LoVo (cell line): ENCODE measurements around the gene KPNB1.
"Not testable (repeated sequence)": the region's sequence is repeated elsewhere in the genome, so short reads cannot be mapped to it uniquely, and the experiment has no call there.

Experiments used
- DNase-seq: peaks from one replicate; pipeline ENCODE4 v3.0.0-alpha.2; 2016; ENCODE audit warnings: low spot score

The KPNB1 gene

DNA sequence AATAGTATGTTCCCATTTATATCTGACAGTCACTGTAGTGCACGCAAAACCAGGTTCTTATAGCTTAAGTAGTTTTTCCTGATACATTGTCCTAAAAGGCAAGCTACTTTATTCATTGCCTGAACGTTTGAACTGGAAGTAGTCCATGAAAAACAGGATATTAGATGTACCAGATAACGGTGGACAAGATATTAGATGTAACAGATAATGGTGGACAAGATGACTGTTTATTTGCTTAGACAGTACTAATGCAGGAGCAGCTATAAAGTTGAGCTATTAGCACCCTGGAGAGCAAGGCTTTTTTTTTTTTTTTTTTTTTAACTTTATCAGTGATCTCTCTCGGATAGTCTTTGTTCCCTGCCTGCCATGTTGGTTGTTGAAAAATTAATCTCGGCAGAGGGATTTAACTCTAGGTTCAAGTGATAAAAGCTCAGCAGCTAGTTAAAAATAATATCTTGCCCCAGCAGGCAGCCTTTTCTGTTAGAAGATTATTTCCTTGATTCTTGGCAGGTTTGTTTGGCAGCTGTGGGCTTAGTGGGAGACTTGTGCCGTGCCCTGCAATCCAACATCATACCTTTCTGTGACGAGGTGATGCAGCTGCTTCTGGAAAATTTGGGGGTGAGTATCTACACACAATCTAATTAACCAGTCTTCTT lies 26.9 kb downstream of the KPNB1 start:
- DNase-seq: no peak

DNA sequence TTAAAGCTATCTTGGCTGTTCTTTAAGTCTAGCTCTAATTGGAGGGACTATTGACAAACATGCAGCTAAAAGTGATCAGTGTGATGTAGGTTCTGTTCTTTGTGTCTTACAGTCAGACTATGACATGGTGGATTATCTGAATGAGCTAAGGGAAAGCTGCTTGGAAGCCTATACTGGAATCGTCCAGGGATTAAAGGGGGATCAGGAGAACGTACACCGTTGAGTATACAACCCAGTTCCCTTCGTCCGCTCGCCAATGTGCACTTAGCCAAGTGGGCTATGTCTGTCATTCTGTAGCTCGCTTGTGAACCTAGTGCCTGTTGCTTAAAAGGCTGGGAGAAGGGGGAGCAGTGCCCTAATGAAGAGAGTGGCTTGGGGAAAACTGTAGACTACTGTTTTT lies 28.5 kb downstream of the KPNB1 start:
- no peak for DNase-seq

DNA sequence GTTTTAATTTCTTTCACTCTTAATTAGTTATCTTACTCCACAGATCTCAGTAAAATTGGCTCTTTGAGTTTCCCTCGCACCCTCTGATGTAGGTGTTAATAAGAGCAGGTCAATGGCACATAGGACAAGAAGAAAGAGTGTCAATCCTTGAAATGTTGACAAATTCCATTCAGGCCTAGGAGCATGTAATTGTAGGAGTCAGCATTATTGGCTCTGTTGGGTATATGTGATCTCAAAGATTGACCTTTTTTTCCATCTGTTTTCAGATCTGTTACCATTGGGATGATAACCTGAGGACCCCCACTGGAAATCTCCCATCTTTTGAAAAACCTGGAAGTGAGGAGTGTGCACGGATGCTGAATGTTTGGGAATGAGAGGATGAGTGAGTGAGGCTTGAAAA lies 32.4 kb downstream of the KPNB1 start:
- DNase-seq: no peak

DNA sequence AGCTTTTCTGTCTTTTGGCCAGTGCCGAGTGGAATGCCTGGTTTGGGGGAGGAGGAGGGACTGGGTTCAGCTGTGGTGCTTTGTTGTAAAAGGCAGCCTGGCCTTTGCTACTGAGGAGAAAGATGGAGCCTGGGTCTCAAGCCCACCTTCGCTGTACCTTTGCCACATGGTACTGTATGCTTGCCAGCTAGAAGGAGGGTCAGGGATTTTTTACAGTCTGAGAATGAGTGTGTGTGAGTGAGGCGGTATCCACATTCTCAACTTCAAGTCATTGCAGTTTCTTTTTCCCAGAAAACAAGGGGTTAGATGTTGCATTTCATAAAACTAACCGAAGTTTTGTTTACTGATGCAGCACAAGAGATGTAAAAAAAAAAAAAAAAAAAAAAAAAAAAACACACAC lies 33.0 kb downstream of the KPNB1 start:
- DNase-seq: not testable (repeated sequence)

DNA sequence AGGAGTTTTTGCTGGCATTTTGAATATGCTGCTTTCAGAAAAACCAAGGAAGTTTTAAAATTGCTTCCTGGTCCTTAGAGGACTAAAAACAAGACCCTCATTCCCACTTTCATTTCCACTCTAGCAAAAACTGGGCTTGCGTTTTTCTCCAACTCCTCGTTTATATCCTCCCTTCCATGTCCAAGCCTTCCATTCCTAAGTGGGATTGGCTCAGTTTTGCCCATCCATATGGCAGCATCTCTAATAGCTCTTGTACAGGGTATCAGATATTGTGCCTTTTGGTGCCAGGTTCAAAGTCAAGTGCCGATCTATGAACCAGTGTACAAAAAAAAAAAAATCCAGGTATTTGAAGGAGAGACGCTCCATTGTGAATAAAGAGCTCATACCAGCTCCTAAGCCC lies 34.3 kb downstream of the KPNB1 start:
- DNase-seq: no peak

DNA sequence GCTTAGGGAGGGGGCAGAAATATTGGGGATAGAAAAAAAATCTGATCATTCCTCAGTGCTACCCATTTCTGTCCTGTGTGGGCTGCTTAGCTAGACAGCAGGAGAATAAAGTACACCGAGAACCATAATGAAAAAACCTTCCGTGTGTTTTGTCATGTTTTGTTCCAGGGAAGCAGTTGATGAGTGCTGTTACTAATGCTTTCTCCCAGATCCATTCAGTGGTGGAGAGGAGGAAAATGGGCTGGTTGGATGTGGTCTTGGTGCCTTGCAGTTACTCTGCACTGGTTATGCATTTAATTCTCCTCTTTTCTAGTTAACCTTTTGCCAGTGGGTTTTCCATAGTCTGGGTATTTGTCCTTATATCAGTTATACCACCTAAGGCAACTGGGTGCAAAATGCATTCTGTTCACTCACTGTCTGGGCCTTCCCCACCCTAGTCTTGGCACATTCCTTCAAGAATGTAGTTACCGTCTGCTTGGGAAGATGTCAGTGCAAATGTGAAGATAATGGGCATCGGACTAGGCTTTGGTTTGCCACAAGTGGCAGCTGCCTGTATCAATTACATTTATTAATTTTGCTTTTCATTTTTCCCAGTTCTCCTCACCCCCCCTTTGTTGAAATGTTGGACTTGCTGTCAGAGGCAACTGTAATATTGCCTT lies 34.9 kb downstream of the KPNB1 start:
- no peak for DNase-seq

DNA sequence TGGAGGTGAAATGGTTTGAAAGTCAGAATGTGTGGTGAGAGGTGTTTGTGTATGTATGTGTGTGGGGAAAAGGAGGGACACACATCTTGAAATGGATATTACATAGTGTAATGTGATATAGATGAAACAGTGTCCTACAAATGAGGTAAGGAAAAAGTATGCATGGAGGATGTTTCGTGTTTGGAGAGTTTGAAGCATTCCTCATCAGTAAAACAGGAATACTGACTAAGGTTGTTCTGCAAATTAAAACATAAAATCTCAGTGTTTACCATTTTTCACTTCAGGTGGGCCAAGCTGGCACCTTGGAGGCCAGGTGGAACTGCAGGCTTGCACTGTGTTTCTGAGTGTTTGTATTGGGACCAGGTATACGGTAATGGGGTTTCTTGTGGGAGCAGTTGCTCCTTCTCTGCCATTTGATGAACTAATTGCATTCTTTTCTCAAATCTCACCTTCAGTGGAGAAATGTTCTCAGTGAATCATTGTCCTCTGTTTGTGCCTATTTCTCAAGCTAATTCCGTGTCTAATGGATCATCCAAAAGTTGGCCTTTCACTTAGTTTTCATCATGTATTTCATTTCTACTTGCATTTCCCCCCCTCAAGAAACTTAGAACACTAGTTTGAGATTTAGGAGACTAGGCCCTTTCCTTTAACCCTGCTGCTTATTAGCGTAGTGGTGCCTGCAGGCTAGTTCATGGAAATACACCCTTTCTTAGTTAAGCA lies 36.0 kb downstream of the KPNB1 start:
- DNase-seq: no peak

DNA sequence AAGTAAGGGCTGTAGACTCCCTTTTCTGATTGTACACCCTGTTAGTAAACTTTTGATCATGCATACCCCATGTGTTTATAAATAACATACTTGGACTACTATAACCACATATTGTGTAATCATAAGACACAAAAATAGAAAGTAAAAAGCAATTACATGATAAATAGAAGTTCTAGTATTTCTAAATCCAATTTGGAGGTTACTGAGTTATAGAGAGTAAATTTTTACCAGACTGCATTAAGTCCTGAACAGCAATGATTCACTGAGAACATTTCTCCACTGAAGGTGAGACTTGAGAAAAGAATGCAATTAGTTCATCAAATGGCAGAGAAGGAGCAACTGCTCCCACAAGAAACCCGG lies 36.5 kb downstream of the KPNB1 start:
- no peak for DNase-seq

DNA sequence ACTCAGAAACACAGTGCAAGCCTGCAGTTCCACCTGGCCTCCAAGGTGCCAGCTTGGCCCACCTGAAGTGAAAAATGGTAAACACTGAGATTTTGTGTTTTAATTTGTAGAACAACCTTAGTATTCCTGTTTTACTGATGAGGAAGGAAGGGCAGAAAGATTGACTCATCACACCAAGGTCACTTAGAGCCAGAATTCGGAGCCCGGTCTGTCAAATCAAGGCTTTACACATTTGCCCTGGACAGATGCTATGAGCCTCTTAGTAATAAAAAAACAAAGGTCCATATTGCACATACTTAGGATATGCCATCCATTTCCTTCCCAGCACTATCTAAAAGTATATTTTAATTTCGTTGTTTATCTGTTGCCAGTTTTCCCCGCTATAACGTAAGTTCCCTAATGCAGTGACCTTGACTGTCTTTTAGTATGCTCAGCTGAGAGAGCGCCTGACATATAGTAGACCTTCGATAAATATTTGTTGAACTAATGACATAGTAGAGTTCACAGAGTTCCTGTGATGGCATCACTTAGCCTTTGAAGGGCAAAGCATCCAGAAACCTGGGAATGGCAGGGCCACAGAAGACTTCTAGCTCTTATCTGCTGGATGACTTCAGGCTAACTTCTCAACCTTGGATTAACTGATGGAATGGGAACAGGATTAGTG lies 37.1 kb downstream of the KPNB1 start:
- DNase-seq: no peak

DNA sequence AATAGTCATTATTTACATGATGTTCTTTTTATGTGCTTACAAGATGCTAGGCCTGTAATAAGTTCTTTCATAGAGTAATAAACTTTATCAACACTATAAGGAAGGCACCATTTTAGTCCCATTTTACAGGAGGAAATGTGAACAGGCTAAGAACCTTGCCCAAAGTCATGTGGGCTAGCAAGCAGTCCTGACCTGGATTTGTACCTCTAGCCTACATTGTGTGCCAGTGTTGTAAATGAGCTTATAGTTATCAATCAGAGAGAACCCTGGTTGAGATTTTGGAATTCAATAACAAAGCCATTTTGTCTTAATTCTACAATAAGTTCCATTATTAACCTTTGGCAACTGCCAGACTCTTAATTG lies 37.6 kb downstream of the KPNB1 start:
- no peak for DNase-seq

DNA sequence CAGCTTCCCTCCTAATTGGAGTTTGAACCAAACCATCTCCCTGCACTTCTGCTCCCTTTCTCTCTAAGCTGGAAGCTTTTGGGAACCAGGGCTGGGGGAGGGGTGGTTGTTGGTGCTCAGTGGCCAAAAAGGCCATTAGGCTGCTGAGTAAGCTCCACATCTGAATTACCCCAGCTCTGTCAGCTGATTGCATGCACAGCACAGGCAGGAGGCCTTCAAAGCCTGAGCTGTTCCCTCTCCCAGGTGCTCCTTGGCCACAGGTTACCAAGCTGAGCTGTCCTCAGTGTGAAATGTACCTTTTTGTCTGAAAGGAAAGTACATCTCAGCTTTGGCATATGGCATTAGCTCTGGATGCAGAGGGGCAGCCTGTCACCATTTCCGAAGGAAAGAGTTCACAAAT lies 38.0 kb downstream of the KPNB1 start:
- DNase-seq: no peak

DNA sequence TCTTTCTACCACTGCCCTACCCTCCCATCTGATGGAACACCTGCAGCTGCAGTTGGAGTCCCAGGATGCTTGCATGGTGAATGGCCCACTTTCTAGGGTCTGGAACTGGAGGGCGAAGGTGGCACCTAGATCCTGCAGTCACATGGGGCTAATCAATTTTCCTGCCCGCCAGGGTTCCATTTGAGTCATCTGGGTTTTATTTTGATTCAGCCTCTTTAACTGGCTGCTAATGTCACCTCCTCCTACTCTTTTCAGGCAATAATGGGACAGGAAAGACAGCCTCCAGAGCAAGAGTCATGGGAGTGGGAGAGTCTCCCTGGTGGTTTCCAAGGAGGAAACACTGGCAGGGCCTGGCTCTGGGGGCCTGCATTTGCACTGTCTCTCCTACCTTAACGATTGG lies 40.4 kb downstream of the KPNB1 start:
- no peak for DNase-seq

DNA sequence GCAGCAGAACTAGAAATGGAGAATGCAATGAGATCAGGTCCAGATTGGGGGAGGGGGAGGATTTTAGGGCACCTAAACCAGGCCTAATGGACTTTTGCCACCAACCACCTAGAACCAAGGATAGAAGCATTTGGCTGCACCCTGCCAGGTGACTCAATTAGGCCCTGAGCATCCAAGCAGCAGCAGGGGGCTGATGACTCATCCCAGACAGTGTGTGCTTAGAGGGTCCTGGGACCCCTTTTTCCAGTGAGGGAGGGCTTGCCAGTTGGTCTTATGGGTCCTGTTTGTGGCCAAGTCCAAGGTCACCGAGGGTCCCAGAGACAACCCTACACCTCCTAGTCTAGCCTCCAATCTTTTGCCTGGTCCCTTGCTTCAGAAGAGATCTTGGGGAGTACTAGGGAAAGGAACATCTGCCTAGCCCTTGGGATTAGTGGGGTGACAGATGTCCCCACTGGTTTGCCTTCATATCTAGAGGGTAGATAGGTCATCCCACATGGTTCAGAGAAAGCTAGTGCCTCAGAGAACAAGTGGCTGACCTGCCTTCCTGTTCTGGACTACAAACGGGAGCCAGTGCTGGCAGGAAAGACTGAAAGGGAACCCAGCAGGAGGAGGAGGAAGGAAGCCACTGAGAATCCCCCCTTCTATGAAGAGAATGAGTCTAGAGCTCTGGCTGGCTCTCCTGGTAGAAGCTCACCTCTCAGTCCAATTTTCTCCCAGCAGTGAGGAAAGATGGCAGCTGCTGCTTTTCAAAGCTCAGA lies 42.6 kb downstream of the KPNB1 start:
- DNase-seq: no peak

DNA sequence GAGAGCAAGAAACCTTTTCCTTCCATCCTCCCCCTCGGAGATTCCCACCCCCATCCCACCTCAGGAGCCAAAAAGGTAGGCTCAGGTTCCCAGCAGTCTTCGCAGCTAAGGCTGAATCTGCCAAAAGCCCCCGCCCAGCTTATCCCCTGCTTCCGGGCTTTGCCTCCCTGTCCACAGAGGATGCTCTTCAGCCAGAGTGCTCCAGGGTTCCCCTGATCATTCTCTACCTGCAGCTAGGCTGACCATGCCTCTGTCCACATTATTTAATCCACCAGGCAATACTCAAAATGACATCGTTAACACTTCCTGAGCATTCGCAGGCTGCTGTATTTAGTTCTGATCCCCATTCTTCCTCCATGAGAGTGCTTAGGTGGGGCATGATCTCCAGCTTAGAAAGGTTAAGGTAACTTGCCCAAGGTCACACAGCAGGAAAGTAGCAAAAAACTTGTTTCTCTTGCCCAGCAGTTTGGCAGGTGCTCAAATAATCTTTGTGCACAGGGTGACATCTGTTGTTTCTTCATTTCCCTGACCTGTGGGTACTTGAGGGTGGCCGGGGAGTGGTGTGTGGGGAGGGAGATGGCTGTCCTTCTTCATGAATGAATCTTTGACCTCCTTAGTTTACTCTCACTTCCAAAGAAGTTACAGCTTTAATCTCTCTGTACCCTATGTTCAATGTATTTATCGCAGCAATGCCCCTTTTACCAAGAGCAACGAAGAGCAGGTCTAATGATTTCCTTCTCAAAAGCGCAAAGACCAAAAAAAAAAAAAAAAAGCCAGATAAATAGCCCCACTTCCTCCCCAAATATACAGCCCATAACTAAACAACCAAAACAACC lies 43.4 kb downstream of the KPNB1 start:
- DNase-seq: no peak

DNA sequence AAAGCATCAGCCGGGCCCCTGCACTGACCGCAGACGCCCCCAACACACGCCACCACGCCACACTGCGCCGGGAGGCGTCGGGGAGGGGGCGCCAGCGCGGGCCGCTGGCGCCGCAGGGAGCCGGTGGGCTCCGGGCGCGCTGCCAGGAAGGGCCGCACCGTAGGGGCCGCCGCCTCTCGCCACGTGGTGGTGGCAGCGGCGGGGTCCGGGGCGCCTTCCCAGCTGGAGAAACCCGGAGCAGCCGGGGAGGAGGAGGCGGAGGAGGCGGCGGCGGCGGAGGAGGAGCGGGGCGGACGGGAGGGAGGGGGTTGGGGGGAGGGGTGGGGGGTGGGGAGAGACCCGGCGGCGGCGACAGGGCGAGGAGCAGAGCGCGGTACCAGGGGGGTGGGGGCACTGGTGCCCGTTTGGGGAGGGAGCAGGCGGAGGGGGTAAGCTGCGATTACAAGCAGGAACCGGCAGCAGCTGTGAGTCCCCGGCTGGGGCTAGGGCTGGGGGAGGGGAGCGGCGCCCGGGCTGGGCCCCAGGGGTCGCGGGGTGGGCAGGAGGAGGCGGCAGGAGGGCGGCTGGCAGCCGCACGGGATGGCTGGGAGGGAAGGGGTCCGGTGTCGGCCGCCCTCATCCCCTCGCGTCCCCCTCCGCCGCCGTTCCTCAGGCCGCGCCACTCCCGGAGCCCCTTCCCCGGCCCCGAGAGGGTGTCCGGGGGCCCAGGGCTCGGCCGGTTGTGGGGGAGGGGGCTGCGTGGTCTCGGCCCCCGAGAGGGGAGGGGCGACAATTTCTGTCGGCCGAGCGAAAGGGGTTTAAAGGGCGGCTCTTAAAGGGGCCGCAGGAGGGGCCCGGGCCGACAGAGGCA lies 44.2 kb downstream of the KPNB1 start, which contains the start of gene TBKBP1:
Gene TBKBP1, plus strand, starts transcription at position 431 of the 850 bp plus-strand sequence. CDS start 1,952 bp downstream, outside the sequence.
- DNase-seq: peak; percentile 29

DNA sequence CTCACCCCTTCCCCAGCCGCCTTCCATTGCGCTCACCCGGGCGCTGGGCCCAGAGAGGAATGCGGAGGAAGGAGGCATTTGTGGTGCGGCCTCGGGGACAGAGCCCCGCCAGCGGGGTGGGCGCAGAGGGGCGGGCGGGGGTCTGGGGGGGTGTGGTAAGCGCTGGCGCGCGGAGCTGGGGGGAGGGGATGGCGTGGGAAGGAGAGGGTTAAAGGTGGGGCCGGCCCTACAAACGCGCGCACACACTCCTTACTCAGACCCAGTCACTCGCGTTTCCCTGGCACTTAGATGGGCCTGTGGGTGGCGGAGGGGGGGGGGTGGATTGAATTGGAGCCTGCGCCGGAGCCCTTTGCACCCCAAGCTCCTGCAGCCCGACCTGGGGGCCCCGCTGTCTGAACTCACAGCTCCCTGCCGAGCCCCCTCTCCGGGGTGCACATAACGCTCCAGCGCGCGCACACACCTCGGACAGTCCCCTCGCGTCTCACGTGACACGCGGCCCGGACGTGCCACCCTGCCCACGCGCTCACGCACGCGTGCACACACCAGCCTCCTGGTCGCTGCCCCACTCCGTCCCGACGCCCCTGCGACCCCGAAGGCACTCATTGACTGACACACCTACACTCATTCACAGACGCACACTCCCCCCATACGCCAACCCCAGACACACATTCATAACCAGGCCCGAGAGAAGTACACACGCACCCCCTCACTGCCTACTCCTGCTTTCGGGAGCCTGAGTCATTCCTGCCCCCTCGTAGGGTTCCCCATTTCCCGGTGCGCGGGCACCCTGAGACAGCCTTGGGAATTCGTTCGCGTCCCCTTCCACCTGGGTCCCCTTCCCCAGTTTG lies 45.1 kb downstream of the KPNB1 start:
- no peak for DNase-seq

DNA sequence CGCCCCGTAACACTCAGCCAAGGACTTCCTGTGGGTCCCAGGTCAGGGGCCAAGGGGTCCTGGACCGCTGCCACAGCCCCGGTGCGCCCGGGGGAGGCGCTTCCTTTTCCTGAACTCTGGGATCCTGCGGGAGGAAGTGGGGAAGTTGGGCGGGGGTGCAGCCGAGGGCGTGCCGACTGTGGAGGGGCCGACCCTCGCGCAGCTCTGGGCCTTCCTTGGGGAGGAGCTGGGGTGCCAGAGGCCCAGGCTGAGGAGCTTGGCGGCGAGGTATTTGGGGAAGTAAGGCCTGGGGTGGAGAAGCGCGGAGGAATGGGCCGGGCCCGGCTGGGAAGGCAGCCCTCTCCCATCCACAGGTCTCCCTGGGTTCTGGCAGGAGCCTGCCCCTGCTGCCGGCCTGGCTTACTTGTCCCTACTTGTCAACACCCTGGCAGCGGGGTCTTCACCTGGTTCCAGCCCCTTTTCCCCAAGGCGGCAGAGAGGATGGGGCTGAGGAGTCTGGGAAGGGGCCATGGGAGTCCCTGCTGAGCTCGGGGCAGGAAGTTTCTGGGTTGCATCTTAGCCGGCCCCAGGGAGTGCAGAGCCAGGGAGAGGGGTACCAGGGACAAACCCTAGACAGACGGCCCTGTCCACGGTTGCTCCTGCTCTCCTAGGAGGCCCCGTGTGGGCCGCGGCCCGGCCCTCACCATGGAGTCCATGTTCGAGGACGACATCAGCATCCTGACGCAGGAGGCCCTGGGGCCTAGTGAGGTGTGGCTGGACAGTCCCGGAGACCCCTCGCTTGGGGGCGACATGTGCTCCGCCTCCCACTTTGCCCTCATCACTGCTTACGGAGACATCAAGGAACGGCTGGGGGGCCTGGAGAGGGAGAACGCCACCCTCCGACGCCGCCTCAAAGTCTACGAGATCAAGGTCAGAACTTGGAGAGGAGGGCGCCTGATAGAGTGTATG lies 46.0 kb downstream of the KPNB1 start:
- no peak for DNase-seq
